ENCODE data around the gene OR8B8.
"Not testable (repeated sequence)": the region's sequence is repeated elsewhere in the genome, so short reads cannot be mapped to it uniquely, and the experiment has no call there.

- not testable (repeated sequence) for TF ChIP-seq CTCF, POLR2AphosphoS5, POLR2A, EP300 (IDR thresholded peaks at IDR 0.05)
Observed at GRCh38 chr11:124396847-124397246, 48.6 kb downstream of the OR8B8 start.

All from stomach (tissue), 4 donors.